ENCODE data around the gene LARP4B. TPM values are rescaled to one million over a fixed set of nuclear protein-coding genes. Genes with fewer than 3 reads are reported as not detected.
"Not testable (repeated sequence)": the region's sequence is repeated elsewhere in the genome, so short reads cannot be mapped to it uniquely, and the experiment has no call there.

LARP4B gene
- polyA plus RNA-seq, 1 experiment = 33.5 TPM

DNA sequence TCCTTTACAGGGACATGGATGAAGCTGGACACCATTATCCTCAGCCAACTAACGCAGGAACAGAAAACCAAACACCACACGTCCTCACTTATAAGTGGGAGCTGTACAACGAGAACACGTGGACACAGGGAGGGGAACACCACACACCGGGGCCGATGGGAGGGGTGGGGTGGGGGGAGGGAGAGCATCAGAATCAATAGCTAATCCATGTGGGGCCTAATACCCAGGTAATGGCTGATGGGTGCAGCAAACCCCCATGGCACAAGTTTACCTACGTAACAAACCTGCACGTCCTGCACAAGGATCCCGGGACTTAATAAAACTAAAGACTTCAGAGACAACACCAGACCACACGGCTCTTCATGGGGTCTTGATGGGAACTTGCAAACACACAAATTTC is 159.9 kb downstream of the LARP4B start:
- peaks cover 4% of the 10 kb centered on the region for H3K27me3 ChIP-seq (ENCODE audit: control insufficient read depth, insufficient read depth, low read length)
- ChIA-PET CTCF (no interaction called here), POLR2A (no interaction called here)
- H3K4me3 ChIP-seq (ENCODE audit: low read depth, low read length) = no peak overlapping the region
- H3K9me3 ChIP-seq (ENCODE audit: control insufficient read depth, insufficient read depth, low read length) = peaks cover 23% of the 10 kb centered on the region; the same call in 1 of the 2 replicates
- TF ChIP-seq CTCF (IDR thresholded peaks at IDR 0.05; ENCODE audit: low read depth, low read length) = no peak
- H3K27ac ChIP-seq (ENCODE audit: low read depth, low read length) = no peak overlapping the region
- no peak for DNase-seq (ENCODE audit: low read depth, low spot score)

GRCh38 chr10:770975-771374 is 160.5 kb downstream of the LARP4B start:
- no peak overlapping the region for H3K27ac ChIP-seq (ENCODE audit: low read depth, low read length)
- POLR2A ChIA-PET = no interaction called here
- DNase-seq (ENCODE audit: low read depth, low spot score) = no peak
- CTCF ChIA-PET = no interaction called here
- H3K9me3 ChIP-seq (ENCODE audit: control insufficient read depth, insufficient read depth, low read length) = peaks cover 23% of the 10 kb centered on the region; the same call in 1 of the 2 replicates
- H3K27me3 ChIP-seq (ENCODE audit: control insufficient read depth, insufficient read depth, low read length) = peaks cover 4% of the 10 kb centered on the region
- no peak for TF ChIP-seq CTCF (IDR thresholded peaks at IDR 0.05; ENCODE audit: low read depth, low read length)
- H3K4me3 ChIP-seq (ENCODE audit: low read depth, low read length) = no peak overlapping the region

- POLR2A ChIA-PET; DNase-seq (ENCODE audit: low read depth, low spot score); H3K4me3 ChIP-seq (ENCODE audit: low read depth, low read length); H3K27me3 ChIP-seq (ENCODE audit: control insufficient read depth, insufficient read depth, low read length); H3K27ac ChIP-seq (ENCODE audit: low read depth, low read length); CTCF ChIA-PET: not testable (repeated sequence)
- H3K9me3 ChIP-seq (ENCODE audit: control insufficient read depth, insufficient read depth, low read length) = peaks cover 23% of the 10 kb centered on the region; the same call in 1 of the 2 replicates
Measured at GRCh38 chr10:770048-770712, 161.3 kb downstream of the LARP4B start.

DNA sequence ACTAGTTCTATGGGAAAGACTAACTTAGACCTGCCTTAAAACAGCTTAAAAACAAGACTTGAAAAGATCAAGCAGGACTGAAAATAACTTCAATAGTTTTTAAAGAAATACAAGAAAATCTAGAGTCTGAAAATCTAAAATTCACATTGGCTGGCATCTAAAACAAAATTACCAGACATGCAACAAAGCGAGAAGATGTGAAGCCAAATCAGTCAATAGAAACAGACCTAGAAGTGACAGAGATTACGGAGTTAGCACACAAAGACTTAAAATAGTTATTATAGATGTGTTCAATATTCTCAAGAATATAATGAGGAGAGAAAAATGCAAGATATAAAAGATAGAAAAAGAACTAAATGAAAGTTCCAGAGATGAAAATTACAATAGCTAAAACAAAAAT is 163.7 kb downstream of the LARP4B start:
- Histone ChIP-seq H3K27ac (ENCODE audit: low read depth, low read length) (no peak overlapping the region), H3K4me3 (ENCODE audit: low read depth, low read length) (no peak overlapping the region), H3K9me3 (ENCODE audit: control insufficient read depth, insufficient read depth, low read length) (peaks cover 23% of the 10 kb centered on the region; the same call in 1 of the 2 replicates), H3K27me3 (ENCODE audit: control insufficient read depth, insufficient read depth, low read length) (peaks cover 6% of the 10 kb centered on the region)
- POLR2A ChIA-PET = no interaction called here
- CTCF ChIA-PET = no interaction called here
- no peak for TF ChIP-seq CTCF (IDR thresholded peaks at IDR 0.05; ENCODE audit: low read depth, low read length)
- no peak for DNase-seq (ENCODE audit: low read depth, low spot score)

DNA sequence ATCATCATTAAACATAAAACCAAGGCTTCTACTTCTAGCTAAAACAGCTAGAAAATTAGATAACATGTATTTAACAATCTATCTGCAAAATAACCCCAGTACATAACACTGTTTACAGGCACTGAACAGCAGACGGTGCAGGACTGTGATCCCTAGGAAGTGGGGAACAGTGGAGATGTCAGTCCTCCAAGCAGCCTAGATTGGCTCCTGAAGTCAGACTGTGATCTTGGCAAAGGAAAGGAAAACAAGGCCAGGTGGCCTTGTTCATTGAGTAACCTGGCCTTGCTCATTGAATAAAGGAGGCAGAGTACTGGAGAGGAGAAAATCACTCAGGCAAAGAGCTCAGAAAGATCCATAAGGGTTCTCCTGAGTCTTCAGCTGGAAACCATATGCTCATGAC is 164.3 kb downstream of the LARP4B start:
- CTCF ChIA-PET = no interaction called here
- H3K27me3 ChIP-seq (ENCODE audit: control insufficient read depth, insufficient read depth, low read length) = peaks cover 6% of the 10 kb centered on the region
- H3K4me3 ChIP-seq (ENCODE audit: low read depth, low read length) = no peak overlapping the region
- DNase-seq (ENCODE audit: low read depth, low spot score) = no peak
- no peak for TF ChIP-seq CTCF (IDR thresholded peaks at IDR 0.05; ENCODE audit: low read depth, low read length)
- POLR2A ChIA-PET = no interaction called here
- H3K9me3 ChIP-seq (ENCODE audit: control insufficient read depth, insufficient read depth, low read length) = peaks cover 20% of the 10 kb centered on the region; the same call in 1 of the 2 replicates
- no peak overlapping the region for H3K27ac ChIP-seq (ENCODE audit: low read depth, low read length)

Data from AG04450 (cell line).